H54 (cell line): ENCODE data around the gene TAPBPL.
"Not testable (repeated sequence)": the region's sequence is repeated elsewhere in the genome, so short reads cannot be mapped to it uniquely, and the experiment has no call there.

Source experiments
- DNase-seq: peaks from one replicate; pipeline ENCODE4 v3.0.0; 2011; ENCODE audit warnings: low spot score, mixed read lengths; ENCODE audit not compliant: insufficient read length
- FAIRE-seq: peaks from 3 replicates; lab custom pipeline; 2011; peaks lifted over from hg19 to GRCh38; lab: Jason Lieb, UNC
- POLR2A ChIP-seq: IDR thresholded peaks from 2 replicates; pipeline ENCODE4 v1.6.1; 2011; ENCODE audit warnings: low read depth, mild to moderate bottlenecking, low read length

TAPBPL gene

GRCh38 chr12:6451348-6452244 lies at the start of gene TAPBPL:
Gene TAPBPL, plus strand, starts transcription at chr12:6452042. Its CDS starts 207 bp downstream, at chr12:6452249.
- DNase-seq (peak; percentile 74), FAIRE-seq (no peak)
- peak; percentile 53; the same call in 1 of the 2 replicates for TF ChIP-seq POLR2A

GRCh38 chr12:6404390-6404789 lies 47.5 kb upstream of the TAPBPL start:
- no peak for FAIRE-seq

GRCh38 chr12:6405963-6406362 lies 45.9 kb upstream of the TAPBPL start:
- DNase-seq (no peak), FAIRE-seq (no peak)
- no peak for TF ChIP-seq POLR2A

More at GRCh38 chr12:6404390-6404789, 47.5 kb upstream of the TAPBPL start:
- DNase-seq, result no peak
- no peak for TF ChIP-seq POLR2A

GRCh38 chr12:6407236-6407954 lies 44.4 kb upstream of the TAPBPL start:
- no peak for TF ChIP-seq POLR2A
- FAIRE-seq, result no peak
- no peak for DNase-seq

- FAIRE-seq (no peak), DNase-seq (no peak)
- no peak for TF ChIP-seq POLR2A
Observed at GRCh38 chr12:6416596-6416995, 35.2 kb upstream of the TAPBPL start.

- DNase-seq, result no peak
- FAIRE-seq, result no peak
- no peak for TF ChIP-seq POLR2A
Observed at GRCh38 chr12:6418796-6419195, 33.0 kb upstream of the TAPBPL start.

- no peak for DNase-seq
- TF ChIP-seq POLR2A, result no peak
- no peak for FAIRE-seq
Observed at GRCh38 chr12:6420364-6420763, 31.5 kb upstream of the TAPBPL start.

- FAIRE-seq, result peak; percentile 91
- DNase-seq, result peak; percentile 71
- no peak for TF ChIP-seq POLR2A
Observed at GRCh38 chr12:6423267-6424007, 28.4 kb upstream of the TAPBPL start.

- no peak for TF ChIP-seq POLR2A
- FAIRE-seq (no peak), DNase-seq (no peak)
Observed at GRCh38 chr12:6424008-6424347, 27.9 kb upstream of the TAPBPL start.

GRCh38 chr12:6424866-6425265 lies 27.0 kb upstream of the TAPBPL start:
- no peak for TF ChIP-seq POLR2A
- DNase-seq (no peak), FAIRE-seq (no peak)

GRCh38 chr12:6425590-6426531 lies 26.0 kb upstream of the TAPBPL start:
- DNase-seq (no peak), FAIRE-seq (no peak)

GRCh38 chr12:6426882-6427671 lies 24.8 kb upstream of the TAPBPL start:
- DNase-seq (no peak), FAIRE-seq (no peak)
- TF ChIP-seq POLR2A, result no peak

More at GRCh38 chr12:6425590-6426531, 26.0 kb upstream of the TAPBPL start:
- TF ChIP-seq POLR2A, result no peak

GRCh38 chr12:6427796-6428195 lies 24.0 kb upstream of the TAPBPL start:
- FAIRE-seq, DNase-seq: not testable (repeated sequence)
